HL-60 (cell line): ENCODE results near the gene SLC36A4.

Experiments used
- GABPA ChIP-seq: IDR thresholded peaks from 2 replicates; pipeline ENCODE4 v1.6.1; 2012; ENCODE audit warnings: low read depth
- POLR2AphosphoS5 ChIP-seq: IDR thresholded peaks from 2 replicates; pipeline ENCODE4 v1.6.1; 2012; ENCODE audit warnings: low read depth
- TF ChIP-seq, protein P1 (sequence below): IDR thresholded peaks from one replicate; pipeline ENCODE4 v1.5.1; 2011; ENCODE audit warnings: low read length, control low read depth, inconsistent platforms; ENCODE audit not compliant: insufficient read depth
- TF ChIP-seq, protein P2 (sequence below): IDR thresholded peaks from 2 replicates; pipeline ENCODE4 v1.6.1; 2012; ENCODE audit warnings: low read depth; ENCODE audit not compliant: insufficient replicate concordance

DNA sequence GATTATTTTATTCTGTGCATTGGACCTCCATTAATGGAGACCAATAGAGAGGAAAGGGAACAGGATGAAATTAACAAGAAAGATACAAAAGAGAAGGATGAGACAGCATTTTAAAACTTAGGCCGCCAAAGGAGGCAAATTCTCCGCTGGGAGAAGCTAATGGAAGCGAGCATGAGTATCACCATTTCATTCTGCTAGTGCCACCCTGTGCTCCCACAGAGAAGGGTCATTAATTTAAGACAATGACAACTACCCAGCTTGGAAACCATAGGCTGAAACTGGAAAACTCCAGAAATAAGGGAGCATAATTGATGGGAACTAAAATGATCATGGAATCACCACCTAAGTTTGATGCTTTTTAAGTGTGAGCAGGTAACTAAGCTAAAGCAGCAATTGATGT is 69.2 kb downstream of the SLC36A4 start:
- TF ChIP-seq, protein P1, sequence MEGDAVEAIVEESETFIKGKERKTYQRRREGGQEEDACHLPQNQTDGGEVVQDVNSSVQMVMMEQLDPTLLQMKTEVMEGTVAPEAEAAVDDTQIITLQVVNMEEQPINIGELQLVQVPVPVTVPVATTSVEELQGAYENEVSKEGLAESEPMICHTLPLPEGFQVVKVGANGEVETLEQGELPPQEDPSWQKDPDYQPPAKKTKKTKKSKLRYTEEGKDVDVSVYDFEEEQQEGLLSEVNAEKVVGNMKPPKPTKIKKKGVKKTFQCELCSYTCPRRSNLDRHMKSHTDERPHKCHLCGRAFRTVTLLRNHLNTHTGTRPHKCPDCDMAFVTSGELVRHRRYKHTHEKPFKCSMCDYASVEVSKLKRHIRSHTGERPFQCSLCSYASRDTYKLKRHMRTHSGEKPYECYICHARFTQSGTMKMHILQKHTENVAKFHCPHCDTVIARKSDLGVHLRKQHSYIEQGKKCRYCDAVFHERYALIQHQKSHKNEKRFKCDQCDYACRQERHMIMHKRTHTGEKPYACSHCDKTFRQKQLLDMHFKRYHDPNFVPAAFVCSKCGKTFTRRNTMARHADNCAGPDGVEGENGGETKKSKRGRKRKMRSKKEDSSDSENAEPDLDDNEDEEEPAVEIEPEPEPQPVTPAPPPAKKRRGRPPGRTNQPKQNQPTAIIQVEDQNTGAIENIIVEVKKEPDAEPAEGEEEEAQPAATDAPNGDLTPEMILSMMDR = no peak
- TF ChIP-seq, protein P2, sequence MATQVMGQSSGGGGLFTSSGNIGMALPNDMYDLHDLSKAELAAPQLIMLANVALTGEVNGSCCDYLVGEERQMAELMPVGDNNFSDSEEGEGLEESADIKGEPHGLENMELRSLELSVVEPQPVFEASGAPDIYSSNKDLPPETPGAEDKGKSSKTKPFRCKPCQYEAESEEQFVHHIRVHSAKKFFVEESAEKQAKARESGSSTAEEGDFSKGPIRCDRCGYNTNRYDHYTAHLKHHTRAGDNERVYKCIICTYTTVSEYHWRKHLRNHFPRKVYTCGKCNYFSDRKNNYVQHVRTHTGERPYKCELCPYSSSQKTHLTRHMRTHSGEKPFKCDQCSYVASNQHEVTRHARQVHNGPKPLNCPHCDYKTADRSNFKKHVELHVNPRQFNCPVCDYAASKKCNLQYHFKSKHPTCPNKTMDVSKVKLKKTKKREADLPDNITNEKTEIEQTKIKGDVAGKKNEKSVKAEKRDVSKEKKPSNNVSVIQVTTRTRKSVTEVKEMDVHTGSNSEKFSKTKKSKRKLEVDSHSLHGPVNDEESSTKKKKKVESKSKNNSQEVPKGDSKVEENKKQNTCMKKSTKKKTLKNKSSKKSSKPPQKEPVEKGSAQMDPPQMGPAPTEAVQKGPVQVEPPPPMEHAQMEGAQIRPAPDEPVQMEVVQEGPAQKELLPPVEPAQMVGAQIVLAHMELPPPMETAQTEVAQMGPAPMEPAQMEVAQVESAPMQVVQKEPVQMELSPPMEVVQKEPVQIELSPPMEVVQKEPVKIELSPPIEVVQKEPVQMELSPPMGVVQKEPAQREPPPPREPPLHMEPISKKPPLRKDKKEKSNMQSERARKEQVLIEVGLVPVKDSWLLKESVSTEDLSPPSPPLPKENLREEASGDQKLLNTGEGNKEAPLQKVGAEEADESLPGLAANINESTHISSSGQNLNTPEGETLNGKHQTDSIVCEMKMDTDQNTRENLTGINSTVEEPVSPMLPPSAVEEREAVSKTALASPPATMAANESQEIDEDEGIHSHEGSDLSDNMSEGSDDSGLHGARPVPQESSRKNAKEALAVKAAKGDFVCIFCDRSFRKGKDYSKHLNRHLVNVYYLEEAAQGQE = no peak
- TF ChIP-seq GABPA (no peak), POLR2AphosphoS5 (no peak)
